Peyer's patch (tissue), 4 donors: ENCODE data around the gene RAD52.

Experiments
- POLR2A ChIP-seq, 2 donors: fragments of 450-650 bp; IDR thresholded peaks; one replicate each; pipeline ENCODE4 v1.5.1; 2017; ENCODE audit warnings: antibody characterized with exemption in 2 of 2, mild to moderate bottlenecking in 2 of 2, moderate library complexity in 2 of 2
- TF ChIP-seq, protein P1 (sequence below), 6 experiments: fragments of 450-650 bp in 4 of 6; fragments of 200-600 bp in 2 of 6; sonication (generic) in 1 of 6; IDR thresholded peaks; one replicate each; pipeline ENCODE4 v1.5.1; 2017 to 2019; ENCODE audit warnings: antibody characterized with exemption in 6 of 6, mild to moderate bottlenecking in 3 of 6, moderate library complexity in 1 of 6

DNA sequence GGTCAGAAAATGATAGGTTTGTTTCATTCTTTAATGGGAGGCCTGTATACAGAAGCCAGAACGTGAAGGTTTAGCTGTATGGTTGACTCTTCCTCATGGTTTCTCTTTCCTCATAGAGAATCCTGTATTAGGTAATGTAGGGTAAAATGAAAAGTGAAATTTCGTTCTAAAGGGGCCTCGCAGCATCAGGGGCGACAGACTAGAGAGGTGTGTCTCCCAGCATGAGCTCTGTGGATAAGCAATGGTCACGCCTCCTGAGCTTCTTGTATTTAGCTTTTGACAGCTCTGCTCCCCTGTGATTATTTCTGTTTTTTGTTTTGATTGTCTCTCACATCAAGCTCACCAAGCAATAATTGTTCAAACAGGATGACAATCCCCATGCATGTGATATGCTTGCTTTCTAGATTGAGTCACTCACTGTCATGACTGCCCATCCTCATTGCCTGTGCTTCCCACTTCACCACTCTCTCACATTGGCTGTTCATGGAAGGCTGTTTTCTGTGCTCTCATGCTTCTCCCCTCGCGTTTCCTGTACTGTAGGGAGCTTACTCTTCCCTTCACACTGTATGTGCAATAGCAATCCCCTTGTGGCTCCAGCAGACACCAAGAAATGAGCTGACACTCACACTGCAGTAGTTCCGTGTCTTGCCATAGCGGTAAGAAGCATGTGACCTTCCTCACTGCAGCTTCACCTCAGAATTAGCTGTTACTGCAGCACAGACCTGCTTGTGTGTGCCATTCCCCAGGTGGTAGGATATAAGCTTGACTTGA is 44.0 kb downstream of the RAD52 start:
- TF ChIP-seq, protein P1, sequence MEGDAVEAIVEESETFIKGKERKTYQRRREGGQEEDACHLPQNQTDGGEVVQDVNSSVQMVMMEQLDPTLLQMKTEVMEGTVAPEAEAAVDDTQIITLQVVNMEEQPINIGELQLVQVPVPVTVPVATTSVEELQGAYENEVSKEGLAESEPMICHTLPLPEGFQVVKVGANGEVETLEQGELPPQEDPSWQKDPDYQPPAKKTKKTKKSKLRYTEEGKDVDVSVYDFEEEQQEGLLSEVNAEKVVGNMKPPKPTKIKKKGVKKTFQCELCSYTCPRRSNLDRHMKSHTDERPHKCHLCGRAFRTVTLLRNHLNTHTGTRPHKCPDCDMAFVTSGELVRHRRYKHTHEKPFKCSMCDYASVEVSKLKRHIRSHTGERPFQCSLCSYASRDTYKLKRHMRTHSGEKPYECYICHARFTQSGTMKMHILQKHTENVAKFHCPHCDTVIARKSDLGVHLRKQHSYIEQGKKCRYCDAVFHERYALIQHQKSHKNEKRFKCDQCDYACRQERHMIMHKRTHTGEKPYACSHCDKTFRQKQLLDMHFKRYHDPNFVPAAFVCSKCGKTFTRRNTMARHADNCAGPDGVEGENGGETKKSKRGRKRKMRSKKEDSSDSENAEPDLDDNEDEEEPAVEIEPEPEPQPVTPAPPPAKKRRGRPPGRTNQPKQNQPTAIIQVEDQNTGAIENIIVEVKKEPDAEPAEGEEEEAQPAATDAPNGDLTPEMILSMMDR (IDR thresholded peaks at IDR 0.05): no peak
- no peak for TF ChIP-seq POLR2A (IDR thresholded peaks at IDR 0.05)
